H1 (cell line): ENCODE data around the gene KCNQ1OT1. TPM values are rescaled to one million over a fixed set of nuclear protein-coding genes. Genes with fewer than 3 reads are reported as not detected.

Source experiments
- ASH2L ChIP-seq: fragments of 200-600, 300-600 bp; sonication (generic); IDR thresholded peaks from one replicate; pipeline ENCODE4 v1.7.1; 2017; ENCODE audit warnings: low read length
- BCL11A ChIP-seq, 2 experiments: IDR thresholded peaks; one replicate each; pipeline ENCODE4 v1.6.1; 2011; ENCODE audit warnings: low read depth in 2 of 2, low read length in 2 of 2, mild to moderate bottlenecking in 2 of 2
- BRCA1 ChIP-seq: IDR thresholded peaks from 2 replicates; pipeline ENCODE4 v1.6.1; 2012; ENCODE audit warnings: low read depth, low read length, improper control_type of control experiment
- CHD2 ChIP-seq: IDR thresholded peaks from 2 replicates; pipeline ENCODE4 v1.6.1; 2012; ENCODE audit warnings: low read length, improper control_type of control experiment
- CHD7 ChIP-seq: fragments of 300-600 bp; sonication (generic); IDR thresholded peaks from 2 replicates; pipeline ENCODE4 v1.7.1; 2012; ENCODE audit warnings: low read length, moderate library complexity, mild to moderate bottlenecking, inconsistent platforms; ENCODE audit not compliant: insufficient replicate concordance
- E2F6 ChIP-seq: IDR thresholded peaks from 2 replicates; pipeline ENCODE4 v1.6.1; 2012; ENCODE audit warnings: inconsistent platforms
- EGR1 ChIP-seq: IDR thresholded peaks from 2 replicates; pipeline ENCODE4 v1.6.1; 2011; ENCODE audit warnings: low read depth, low read length, borderline replicate concordance
- EZH2 ChIP-seq: fragments of 200-600 bp; sonication (generic); IDR thresholded peaks from 2 replicates; pipeline ENCODE4 v1.7.1; 2012; ENCODE audit warnings: low read depth, mild to moderate bottlenecking, moderate library complexity, low read length, inconsistent platforms; ENCODE audit not compliant: severe bottlenecking
- GTF2F1 ChIP-seq: IDR thresholded peaks from 2 replicates; pipeline ENCODE4 v1.6.1; 2012; ENCODE audit warnings: low read depth, low read length, improper control_type of control experiment, borderline replicate concordance
- SP1 ChIP-seq: IDR thresholded peaks from 2 replicates; pipeline ENCODE4 v1.6.1; 2011; ENCODE audit warnings: low read depth, low read length
- SUZ12 ChIP-seq: fragments of 200-600 bp; sonication (generic); IDR thresholded peaks from 2 replicates; pipeline ENCODE4 v1.6.1; 2012; ENCODE audit warnings: mild to moderate bottlenecking, inconsistent platforms, low read length, moderate library complexity, mixed read lengths
- TBP ChIP-seq: IDR thresholded peaks from 2 replicates; pipeline ENCODE4 v1.6.1; 2011; ENCODE audit warnings: low read depth, low read length, improper control_type of control experiment
- polyA plus RNA-seq, 7 experiments: library from polyadenylated mRNA; depleted of rRNA in 3 of 7; stranded (reverse) in 5 of 7; unstranded in 2 of 7; fragments of >200 nt in 5 of 7; fragments of 200-250 nt in 2 of 7; gene quantifications; 1 replicate in 5 of 7; 2 replicates in 1 of 7; 4 replicates in 1 of 7; pipeline versions ENCODE4 v1.2.1 to v1.2.3, GENCODE V29; 2011 to 2013; ENCODE audit warnings: missing spikeins in 2 of 7, mixed read lengths in 2 of 7
- total RNA-seq: library from RNA; stranded (reverse); fragmentation: NEBNext Ultra II Directional; extraction: Animal tissue kit (Norgen Biotek cat#: 25700); gene quantifications from 2 replicates; pipeline ENCODE4 v1.2.1, GENCODE V29; 2021

The KCNQ1OT1 gene
- total and polyA plus RNA-seq, 2 of the 8 experiments (the other 6 are each of a cell fraction or from before 2014, with no cell fraction given), result 0.21 to 1.2 TPM

DNA sequence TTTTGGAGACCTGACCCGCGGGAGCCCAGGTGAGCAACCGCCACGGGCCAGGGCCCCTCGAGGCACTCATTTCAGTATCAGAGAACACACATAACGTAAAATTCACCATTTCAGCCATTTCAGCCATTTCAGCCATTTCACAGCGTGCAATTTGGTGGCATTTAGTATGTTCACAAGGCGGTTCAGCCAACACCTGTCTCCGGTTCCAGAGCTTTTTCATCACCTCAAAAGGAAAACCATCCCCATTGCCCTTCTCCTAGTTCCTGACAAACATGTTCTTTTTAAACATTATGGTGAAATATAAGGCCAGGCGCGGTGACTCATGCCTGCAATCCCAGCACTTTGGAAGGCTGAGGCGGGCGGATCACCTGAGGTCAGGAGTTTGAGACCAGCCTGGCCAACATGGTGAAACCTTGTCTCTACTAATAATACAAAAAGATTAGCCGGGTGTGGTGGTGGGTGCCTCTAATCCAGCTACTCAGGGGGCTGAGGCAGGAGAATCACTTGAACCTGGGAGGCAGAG lies 135.7 kb downstream of the KCNQ1OT1 start (continued):
- TF ChIP-seq CHD7, result no peak
- TF ChIP-seq BRCA1, result no peak
- no peak for TF ChIP-seq EZH2
- TF ChIP-seq SUZ12, result no peak
- no peak for TF ChIP-seq BCL11A (IDR thresholded peaks at IDR 0.05; ENCODE audit: low read depth in 2 of 2, low read length in 2 of 2)
- TF ChIP-seq TBP, result no peak
- TF ChIP-seq GTF2F1, result no peak
- TF ChIP-seq CHD2, result no peak
- no peak for TF ChIP-seq ASH2L
- no peak for TF ChIP-seq EGR1
- no peak for TF ChIP-seq SP1
- no peak for TF ChIP-seq E2F6
